Adrenal gland (tissue), 12 donors: ENCODE data around the gene OR5W2. TPM values are rescaled to one million over a fixed set of nuclear protein-coding genes. Genes with fewer than 3 reads are reported as not detected.
"Not testable (repeated sequence)": the region's sequence is repeated elsewhere in the genome, so short reads cannot be mapped to it uniquely, and the experiment has no call there.

ENCODE experiments used
- DNase-seq, 7 donors: peaks; one replicate each; pipeline ENCODE4 v3.0.0-alpha.2; 2019 to 2020
- H3K27ac ChIP-seq, 5 donors: fragments of 200-600 bp; sonication (generic) in 4 of 5; 1 replicate in 3 of 5; 2 replicates in 2 of 5; pipeline versions ENCODE4 v1.5.1 to v1.8.0; 2016 to 2020; ENCODE audit warnings: mild to moderate bottlenecking in 1 of 5
- H3K27me3 ChIP-seq: fragments of 200-600 bp; 2 replicates; pipeline ENCODE4 v1.8.0; 2021
- H3K36me3 ChIP-seq, 2 donors: fragments of 200-600 bp; replicated peaks in 1 of 2; 1 replicate in 1 of 2; 2 replicates in 1 of 2; pipeline versions ENCODE4 v1.5.1 to v1.8.0; 2018 to 2022
- H3K4me1 ChIP-seq, 2 donors: fragments of 200-600 bp; replicated peaks in 1 of 2; 1 replicate in 1 of 2; 2 replicates in 1 of 2; pipeline versions ENCODE4 v1.5.1 to v1.8.0; 2018 to 2021
- H3K4me3 ChIP-seq, 4 donors: fragments of 200-600 bp; sonication (generic) in 3 of 4; one replicate each; pipeline ENCODE4 v1.5.1; 2016 to 2018
- H3K9me3 ChIP-seq, 3 donors: fragments of 200-600 bp; sonication (generic) in 1 of 3; replicated peaks in 1 of 3; 1 replicate in 2 of 3; 2 replicates in 1 of 3; pipeline versions ENCODE4 v1.5.1 to v1.8.0; 2016 to 2021
- POLR2A ChIP-seq, 2 donors: fragments of 450-650 bp; IDR thresholded peaks; one replicate each; pipeline ENCODE4 v1.6.1; 2017; ENCODE audit warnings: antibody characterized with exemption in 2 of 2, mild to moderate bottlenecking in 2 of 2, moderate library complexity in 1 of 2
- WGBS, 4 donors: extraction: QIAGEN DNeasy Blood & Tissue Kit in 2 of 4; methylation state at CpG; one replicate each; pipeline versions ENCODE4 v1.1.5 to v1.1.7; 2013 to 2017; 5-methylcytosine and 5-hydroxymethylcytosine counted together
- intact Hi-C, 2 donors: fragments of 100-400 bp; cut with DNase I; formaldehyde crosslinking; loops; one replicate each; pipeline versions ENCODE4 v1.14.1 to v1.15.0; 2022 to 2023
- polyA plus RNA-seq, 3 donors: library from polyadenylated mRNA; stranded (reverse); fragments of 200-250 nt in 2 of 3; fragments of 350-450 nt in 1 of 3; fragmentation: Illumina TruSeq in 1 of 3; extraction: RNeasy Lipid Tissue Mini Kit (QIAGEN cat#74804) in 1 of 3; gene quantifications; one replicate each; pipeline ENCODE4 v1.2.3, GENCODE V29; 2013 to 2014
- total RNA-seq, 9 donors: library from RNA; depleted of rRNA in 4 of 9; stranded (reverse); fragments of >200 nt in 4 of 9; fragments of 120-200 nt in 1 of 9; fragmentation: NEBNext Ultra II Directional in 1 of 9; extraction: Animal tissue kit (Norgen Biotek cat#: 25700) in 1 of 9; gene quantifications; one replicate each; pipeline versions ENCODE4 v1.1.0 to v1.2.4, GENCODE V29; 2013 to 2023
- TF ChIP-seq, protein P1 (sequence below), 6 experiments: fragments of 450-650 bp in 4 of 6; fragments of 200-600 bp in 2 of 6; sonication (generic) in 1 of 6; IDR thresholded peaks; 1 replicate in 5 of 6; 2 replicates in 1 of 6; pipeline versions ENCODE4 v1.5.1 to v1.8.0; 2016 to 2021; ENCODE audit warnings: antibody characterized with exemption in 6 of 6, mild to moderate bottlenecking in 2 of 6, moderate library complexity in 1 of 6
- donor health status: healthy with polysubstance abuse.
- donor health status: Bipolar disorder and iron deficiency.
- donor health status: DM: yes; HTN: yes; CAD: no.
- donor health status: DM: no; HTN: no; CAD: no.
- donor health status: DM: no; HTN: no; CAD: no.
- donor health status: DM: yes; HTN: yes; CAD: no.

Gene OR5W2
- total and polyA plus RNA-seq, 12 donors, result not detected

DNA sequence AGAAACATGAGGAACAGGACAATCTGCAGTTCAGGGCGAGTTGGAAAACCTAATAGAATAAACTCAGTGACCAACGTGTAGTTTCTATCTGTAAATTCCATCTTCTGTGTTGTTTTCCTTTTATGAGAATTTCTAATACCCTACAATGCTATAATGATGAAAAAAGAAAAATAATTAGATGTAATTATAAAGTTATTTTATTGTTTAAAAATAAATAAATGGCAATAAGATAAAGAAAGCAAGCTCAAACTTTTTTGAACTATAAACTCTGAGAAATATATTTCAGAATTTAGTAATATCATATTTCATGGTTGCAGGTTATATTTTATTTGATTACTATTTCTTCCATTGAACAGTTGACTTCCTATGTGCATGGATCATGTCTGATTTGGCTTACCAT is 21.9 kb upstream of the OR5W2 start, which contains the start of gene OR5I1:
Gene OR5I1, minus strand, starts transcription at position 101 of the 400 bp plus-strand sequence. Its CDS starts 0 bp downstream, at position 101.
- TF ChIP-seq, protein P1, sequence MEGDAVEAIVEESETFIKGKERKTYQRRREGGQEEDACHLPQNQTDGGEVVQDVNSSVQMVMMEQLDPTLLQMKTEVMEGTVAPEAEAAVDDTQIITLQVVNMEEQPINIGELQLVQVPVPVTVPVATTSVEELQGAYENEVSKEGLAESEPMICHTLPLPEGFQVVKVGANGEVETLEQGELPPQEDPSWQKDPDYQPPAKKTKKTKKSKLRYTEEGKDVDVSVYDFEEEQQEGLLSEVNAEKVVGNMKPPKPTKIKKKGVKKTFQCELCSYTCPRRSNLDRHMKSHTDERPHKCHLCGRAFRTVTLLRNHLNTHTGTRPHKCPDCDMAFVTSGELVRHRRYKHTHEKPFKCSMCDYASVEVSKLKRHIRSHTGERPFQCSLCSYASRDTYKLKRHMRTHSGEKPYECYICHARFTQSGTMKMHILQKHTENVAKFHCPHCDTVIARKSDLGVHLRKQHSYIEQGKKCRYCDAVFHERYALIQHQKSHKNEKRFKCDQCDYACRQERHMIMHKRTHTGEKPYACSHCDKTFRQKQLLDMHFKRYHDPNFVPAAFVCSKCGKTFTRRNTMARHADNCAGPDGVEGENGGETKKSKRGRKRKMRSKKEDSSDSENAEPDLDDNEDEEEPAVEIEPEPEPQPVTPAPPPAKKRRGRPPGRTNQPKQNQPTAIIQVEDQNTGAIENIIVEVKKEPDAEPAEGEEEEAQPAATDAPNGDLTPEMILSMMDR (IDR thresholded peaks at IDR 0.05), result no peak
- no peak for TF ChIP-seq POLR2A (IDR thresholded peaks at IDR 0.05)
- no peak within 1 kb of the TSS for H3K4me3 ChIP-seq
- intact Hi-C loops, result no loop called here
- no peaks in the 10 kb centered on the region for H3K36me3 ChIP-seq
- H3K27ac ChIP-seq, result no peak within 1 kb of the TSS
- H3K27me3 ChIP-seq, result no peaks in the 10 kb centered on the region
- H3K9me3 ChIP-seq, result no peaks in the 10 kb centered on the region
- no peaks in the 10 kb centered on the region for H3K4me1 ChIP-seq
- DNase-seq, result no peak
- 46 to 56% (median 52%) methylated on average over 2 of the region's 2 CpGs for WGBS, 4 donors

GRCh38 chr11:55920537-55920936 is 6.2 kb upstream of the OR5W2 start:
- Histone ChIP-seq H3K27ac (no peak overlapping the region), H3K9me3 (no peaks in the 10 kb centered on the region), H3K4me1 (no peaks in the 10 kb centered on the region), H3K36me3 (no peaks in the 10 kb centered on the region), H3K4me3 (no peak overlapping the region), H3K27me3 (no peaks in the 10 kb centered on the region)
- 66 to 81% (median 70%) methylated on average over 4 to 5 of the region's 5 CpGs for WGBS, 4 donors
- intact Hi-C loops, result no loop called here
- DNase-seq, result no peak
- TF ChIP-seq, protein P1 (IDR thresholded peaks at IDR 0.05), result no peak
- no peak for TF ChIP-seq POLR2A (IDR thresholded peaks at IDR 0.05)

DNA sequence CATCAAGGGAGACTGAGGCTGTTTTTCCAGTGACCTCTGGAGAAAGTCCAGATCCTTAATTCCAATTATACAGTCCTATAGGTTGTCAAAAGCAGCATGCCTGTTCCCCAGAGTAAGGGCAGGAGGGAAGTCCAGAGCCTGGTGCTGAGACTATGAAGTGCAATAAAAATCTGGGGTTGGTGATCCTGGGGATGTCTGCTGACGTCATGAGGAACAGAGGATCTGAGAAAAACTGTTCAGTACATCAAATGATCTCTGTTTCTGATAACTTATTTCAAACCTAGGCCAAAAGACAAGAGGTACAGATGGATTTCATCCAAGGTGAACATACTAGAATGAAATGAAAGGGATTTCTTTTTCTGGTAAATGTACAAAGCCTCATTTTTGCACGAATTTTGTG is 12.1 kb downstream of the OR5W2 start:
- WGBS, 4 donors, result 29 to 33% (median 30%) methylated on average over 2 of the region's 2 CpGs
- intact Hi-C loops, result no loop called here
- H3K9me3 ChIP-seq, result no peaks in the 10 kb centered on the region

GRCh38 chr11:55895216-55895615 is 19.2 kb downstream of the OR5W2 start:
- H3K4me1 ChIP-seq, result no peaks in the 10 kb centered on the region
- TF ChIP-seq, protein P1 (IDR thresholded peaks at IDR 0.05), result no peak
- H3K9me3 ChIP-seq, result no peaks in the 10 kb centered on the region
- H3K4me3 ChIP-seq, result no peak overlapping the region
- intact Hi-C loops, result no loop called here
- WGBS, 4 donors, result 52 to 59% (median 54%) methylated on average over 8 of the region's 8 CpGs
- DNase-seq, result no peak
- H3K27me3 ChIP-seq, result no peaks in the 10 kb centered on the region
- H3K27ac ChIP-seq, result no peak overlapping the region
- H3K36me3 ChIP-seq, result no peaks in the 10 kb centered on the region

More for the DNA sequence above, 12.1 kb downstream of the OR5W2 start:
- TF ChIP-seq POLR2A (IDR thresholded peaks at IDR 0.05), result no peak
- TF ChIP-seq, protein P1 (IDR thresholded peaks at IDR 0.05), result no peak
- H3K4me3 ChIP-seq, result no peak overlapping the region
- no peaks in the 10 kb centered on the region for H3K4me1 ChIP-seq
- H3K27ac ChIP-seq, result no peak overlapping the region
- H3K36me3 ChIP-seq, result no peaks in the 10 kb centered on the region
- no peaks in the 10 kb centered on the region for H3K27me3 ChIP-seq
- no peak for DNase-seq

DNA sequence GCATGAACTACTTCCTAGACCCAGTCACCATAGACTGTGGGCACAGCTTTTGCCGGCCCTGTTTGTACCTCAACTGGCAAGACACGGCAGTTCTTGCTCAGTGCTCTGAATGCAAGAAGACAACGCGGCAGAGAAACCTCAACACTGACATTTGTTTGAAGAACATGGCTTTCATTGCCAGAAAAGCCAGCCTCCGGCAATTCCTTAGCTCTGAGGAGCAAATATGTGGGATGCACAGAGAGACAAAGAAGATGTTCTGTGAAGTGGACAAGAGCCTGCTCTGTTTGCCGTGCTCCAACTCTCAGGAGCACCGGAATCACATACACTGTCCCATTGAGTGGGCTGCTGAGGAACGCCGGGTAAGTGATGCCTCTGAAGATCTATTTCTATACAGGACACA is 28.9 kb downstream of the OR5W2 start:
- H3K4me1 ChIP-seq, intact Hi-C loops, H3K9me3 ChIP-seq, DNase-seq, H3K27ac ChIP-seq, H3K27me3 ChIP-seq, H3K4me3 ChIP-seq, H3K36me3 ChIP-seq: not testable (repeated sequence)
- WGBS, 4 donors, result 73 to 80% (median 78%) methylated on average over 8 to 9 of the region's 9 CpGs

DNA sequence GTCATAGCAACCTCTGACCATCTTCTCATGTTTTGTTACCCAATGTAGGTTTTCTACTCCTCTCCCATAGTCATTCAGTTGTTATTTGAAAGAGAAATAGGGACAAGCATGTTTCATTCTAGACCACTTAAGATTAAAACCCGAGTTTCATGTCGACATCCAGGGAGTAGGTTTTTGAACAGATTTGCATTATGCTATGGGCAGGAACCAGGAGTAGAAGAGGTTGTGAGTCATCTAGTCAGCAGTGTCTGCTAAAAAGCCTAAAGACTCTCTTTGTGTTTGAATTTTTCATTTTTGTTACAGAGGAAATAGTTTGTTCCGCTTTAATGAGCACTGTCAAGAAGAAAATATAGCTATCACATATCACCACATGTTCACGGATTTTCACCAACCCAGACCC is 29.4 kb downstream of the OR5W2 start:
- intact Hi-C loops, H3K4me3 ChIP-seq, DNase-seq, H3K27me3 ChIP-seq, H3K4me1 ChIP-seq, H3K9me3 ChIP-seq, H3K36me3 ChIP-seq, H3K27ac ChIP-seq: not testable (repeated sequence)
- 71 to 82% (median 74%) methylated on average over 4 of the region's 4 CpGs for WGBS, 4 donors

DNA sequence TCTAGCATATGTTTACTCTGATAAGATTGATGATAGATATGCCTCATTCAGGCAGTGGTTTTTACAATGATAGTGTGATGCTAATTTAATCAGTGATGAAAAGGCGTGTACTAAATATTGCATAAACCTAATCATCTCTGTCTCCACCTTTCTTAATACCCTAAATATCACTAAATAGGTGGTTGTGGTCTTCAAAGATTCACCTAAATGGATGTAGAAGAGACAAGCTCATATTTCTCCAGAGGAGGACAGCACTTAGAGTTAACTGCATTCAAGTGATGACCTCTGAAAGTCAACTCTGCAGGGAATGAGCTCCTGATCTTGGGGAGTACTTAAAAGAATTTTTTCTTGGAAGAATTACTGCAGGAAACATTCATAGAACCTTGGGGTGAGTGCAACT is 31.4 kb downstream of the OR5W2 start, which contains the start of gene TRIM51:
Gene TRIM51, plus strand, starts transcription at position 301 of the 400 bp plus-strand sequence. CDS start 2,132 bp downstream, outside the sequence.
- H3K4me1 ChIP-seq, H3K9me3 ChIP-seq, H3K27me3 ChIP-seq, H3K4me3 ChIP-seq, DNase-seq, intact Hi-C loops, H3K27ac ChIP-seq, H3K36me3 ChIP-seq: not testable (repeated sequence)
- WGBS, 4 donors, result 42 to 71% (median 47%) methylated on average over 1 of the region's 1 CpG
